GM19023 (cell line): ENCODE results near the gene TRIM15.
"Not testable (repeated sequence)": the region's sequence is repeated elsewhere in the genome, so short reads cannot be mapped to it uniquely, and the experiment has no call there.

Experiments used
- ATAC-seq: cut with Tn5 transposase; IDR thresholded peaks from one replicate; pipeline ENCODE4 v1.9.1; 2021; ENCODE audit warnings: mild to moderate bottlenecking, moderate library complexity; ENCODE audit not compliant: unreplicated experiment

The TRIM15 gene

DNA sequence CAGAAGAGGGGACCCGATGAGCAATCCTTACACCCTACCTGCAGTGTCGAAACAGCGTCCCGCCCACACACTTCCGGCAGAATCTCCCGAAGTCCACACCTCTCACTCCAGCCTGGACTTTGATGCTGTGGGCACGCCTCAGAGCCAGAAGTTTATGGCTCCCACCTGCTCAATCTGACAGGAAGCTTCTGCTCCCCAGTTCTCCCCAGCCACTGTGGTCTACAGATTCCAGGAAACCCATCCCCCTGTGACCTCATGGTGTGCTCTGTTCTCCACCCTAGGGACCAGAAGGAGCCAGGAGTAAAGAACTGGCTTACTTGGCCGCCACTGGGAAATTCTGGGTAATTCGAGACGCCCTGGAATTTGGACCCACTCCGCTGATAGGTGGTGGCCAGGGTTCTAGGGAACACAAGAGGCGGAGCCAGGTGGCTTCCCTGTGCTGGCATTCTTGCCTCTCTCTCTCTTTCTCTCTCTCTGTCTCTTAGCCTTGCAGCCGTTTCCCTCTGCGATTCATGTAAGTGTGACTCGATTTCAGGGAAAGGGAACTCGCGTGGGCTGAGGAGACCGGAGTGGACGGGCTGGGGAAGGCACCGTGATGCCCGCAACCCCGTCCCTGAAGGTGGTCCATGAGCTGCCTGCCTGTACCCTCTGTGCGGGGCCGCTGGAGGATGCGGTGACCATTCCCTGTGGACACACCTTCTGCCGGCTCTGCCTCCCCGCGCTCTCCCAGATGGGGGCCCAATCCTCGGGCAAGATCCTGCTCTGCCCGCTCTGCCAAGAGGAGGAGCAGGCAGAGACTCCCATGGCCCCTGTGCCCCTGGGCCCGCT, at the start of gene TRIM15:
TSS of gene TRIM15 (plus strand) at position 457 of the 828 bp plus-strand sequence. CDS start at position 596, 139 bp downstream.
- no peak for ATAC-seq

DNA sequence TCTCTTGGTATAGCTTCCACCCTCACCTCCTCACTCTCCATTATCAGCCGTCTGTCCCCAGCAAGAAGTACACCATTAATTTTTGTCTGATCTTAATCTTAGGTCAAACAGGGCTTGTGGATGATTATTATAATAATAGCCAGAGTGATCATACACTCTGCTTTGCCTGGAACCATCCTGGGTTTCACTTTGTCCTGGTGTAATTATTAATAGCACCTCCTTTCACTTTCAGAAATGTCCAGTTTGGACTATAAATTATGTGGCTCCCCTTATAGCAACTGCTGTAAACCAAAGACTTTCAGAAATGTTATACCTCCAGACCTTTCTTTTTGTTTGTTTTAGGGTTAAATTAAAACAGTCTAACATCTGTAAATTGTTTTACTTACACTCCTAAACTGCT, 49.5 kb upstream of the TRIM15 start:
- ATAC-seq = no peak

DNA sequence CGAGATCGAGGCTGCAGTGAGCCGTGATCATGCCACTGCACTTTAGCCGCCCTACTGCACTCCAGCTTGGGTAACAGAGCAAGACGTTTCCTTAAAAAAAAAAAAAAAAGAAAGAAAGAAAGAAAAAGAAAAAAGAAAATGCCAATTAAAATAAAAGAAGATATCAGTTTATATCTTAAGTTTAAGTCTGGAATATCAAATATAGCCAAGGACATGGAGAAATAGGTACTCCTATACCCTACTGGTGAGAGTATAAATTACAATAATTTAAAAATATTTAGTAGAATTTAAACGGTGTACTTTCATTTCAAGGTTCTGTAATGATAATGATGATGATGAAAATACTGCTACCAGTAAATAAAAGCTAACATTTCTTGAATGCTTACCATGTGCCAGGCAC, 46.6 kb upstream of the TRIM15 start:
- no peak for ATAC-seq

- not testable (repeated sequence) for ATAC-seq
Observed at GRCh38 chr6:30118691-30119090, 44.7 kb upstream of the TRIM15 start.

GRCh38 chr6:30121446-30122366, 41.6 kb upstream of the TRIM15 start:
- no peak for ATAC-seq

DNA sequence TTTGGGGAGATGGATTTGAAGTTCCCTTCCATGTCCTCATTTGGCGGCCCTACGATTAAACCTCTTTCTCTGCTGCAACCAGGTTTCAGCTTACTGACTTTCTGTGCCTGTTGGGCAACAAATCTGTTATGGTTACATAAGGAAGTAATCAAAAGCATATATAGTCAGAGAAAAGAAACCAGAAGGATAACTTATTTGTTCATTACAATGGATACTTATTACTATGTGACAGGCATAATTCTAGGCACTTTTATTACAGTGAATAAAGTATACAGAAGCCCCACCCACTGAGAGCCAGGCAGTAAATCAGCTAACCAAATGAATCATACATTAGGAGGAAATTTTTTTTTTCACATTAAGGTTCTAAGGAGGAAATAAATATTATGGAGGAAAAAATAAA, 40.8 kb upstream of the TRIM15 start:
- no peak for ATAC-seq

- ATAC-seq = no peak
Observed at GRCh38 chr6:30127238-30128093, 35.9 kb upstream of the TRIM15 start.

DNA sequence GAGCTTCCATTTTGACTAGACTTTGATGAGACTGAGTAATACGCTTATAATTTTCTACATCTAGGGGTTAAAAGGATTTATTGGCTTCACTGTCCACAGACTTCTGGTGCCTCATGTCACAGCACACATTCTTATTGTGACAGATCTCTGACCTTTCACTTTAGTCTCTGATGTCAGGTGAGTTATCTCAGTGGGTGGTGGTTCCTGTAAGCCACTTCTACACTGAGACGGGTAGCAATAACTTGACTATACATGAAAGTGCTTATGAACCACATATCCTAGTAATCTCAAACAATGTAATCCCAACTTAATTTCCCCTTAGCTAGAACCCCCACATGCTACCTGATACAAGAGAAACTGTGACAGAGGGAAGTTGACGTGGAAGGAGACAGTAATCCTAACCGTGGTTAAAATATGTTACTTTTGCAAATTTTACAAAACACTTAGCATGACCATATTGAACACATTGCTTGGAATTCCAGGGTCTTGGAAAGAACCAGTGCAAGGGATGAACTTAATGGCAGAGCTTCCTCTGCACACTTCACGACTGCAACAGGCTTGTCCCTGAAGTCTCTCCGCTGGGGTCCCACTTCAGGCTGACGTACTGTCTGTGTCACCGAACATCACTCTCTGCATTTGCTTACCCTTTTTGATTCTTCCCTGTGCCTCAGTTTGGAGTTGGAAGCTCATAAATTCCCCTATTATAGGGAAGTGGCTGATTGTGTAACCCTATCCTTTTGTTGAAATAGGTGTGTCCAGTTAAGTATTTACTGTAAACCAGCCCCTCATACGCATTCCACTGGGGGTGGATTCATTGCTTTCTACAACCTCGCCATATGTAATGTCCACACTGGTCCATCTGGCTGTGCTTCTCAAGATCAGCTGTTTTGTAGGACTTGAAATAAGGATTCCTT, 33.8 kb upstream of the TRIM15 start:
- ATAC-seq = no peak

- no peak for ATAC-seq
Observed at GRCh38 chr6:30130179-30130679, 33.1 kb upstream of the TRIM15 start.

DNA sequence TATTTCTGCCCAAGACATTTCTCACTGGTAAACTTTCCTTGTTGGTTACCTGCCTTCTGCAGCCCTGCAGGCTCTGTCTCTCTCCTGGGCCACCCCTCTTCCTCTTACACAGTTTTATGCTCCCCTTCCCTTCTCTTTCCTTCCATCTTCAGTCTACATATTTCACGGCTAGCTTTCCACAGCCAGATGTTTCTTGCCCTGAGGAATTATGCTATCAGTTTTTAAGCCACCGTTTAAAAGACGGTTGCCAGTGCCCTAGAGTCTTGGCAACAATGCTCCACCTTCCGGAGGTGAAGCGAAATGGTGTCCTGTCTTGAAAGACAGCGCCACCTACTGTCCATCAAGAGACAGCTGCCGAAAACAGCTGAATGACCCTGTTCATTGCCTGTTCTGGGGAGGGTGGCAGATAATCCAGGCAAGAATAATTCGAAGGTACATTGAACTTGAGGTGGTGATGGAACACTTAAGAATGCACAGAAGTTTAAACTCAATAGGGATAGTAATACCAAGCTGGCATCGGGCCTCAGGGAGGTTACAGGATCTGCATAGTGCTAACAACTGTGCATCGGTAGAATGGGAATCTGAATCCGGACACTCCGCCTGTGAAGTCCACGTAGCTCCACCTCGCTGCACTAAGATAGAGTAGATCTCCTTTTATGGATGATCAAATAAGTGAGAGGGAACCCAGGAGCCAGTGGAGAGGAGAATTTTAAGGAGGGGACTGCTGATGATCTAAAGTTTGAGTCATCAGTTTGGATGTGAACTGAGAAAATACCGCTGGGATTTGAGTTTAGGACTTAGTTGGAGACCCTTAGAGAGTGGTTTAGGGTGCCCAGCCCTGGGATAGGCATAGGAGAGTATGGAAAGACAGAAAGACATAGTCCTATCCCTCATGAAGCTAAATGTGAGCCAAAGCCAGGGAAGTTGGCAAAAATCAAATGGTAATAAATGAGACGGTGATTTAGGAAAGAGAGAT, 32.2 kb upstream of the TRIM15 start:
- ATAC-seq = peak; percentile 71

DNA sequence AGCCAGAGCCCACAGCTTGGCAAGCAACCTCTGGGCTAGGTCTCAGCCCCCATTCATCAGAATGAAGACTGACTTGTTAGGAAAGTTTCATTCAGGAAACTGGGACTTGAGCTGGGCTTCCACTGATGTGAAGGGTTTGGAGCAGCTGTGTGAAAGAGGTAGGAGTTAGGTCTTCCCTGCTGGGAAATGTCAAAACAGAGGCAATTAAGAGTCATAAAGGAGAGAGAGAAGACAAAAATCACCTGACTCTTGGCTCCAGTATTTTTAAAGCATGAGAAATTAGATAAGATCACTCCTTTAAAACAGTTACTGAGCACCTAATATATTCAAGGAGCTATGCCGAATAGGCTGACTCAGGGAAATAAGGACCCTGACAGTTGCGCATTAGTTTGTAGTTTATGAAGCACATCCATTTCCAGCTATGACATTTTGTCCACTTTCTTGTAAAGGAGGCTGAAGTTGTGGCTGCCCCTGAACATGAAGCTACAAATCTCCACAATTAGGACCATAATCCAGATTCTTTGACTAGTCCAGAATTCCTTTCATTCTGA, 31.3 kb upstream of the TRIM15 start:
- ATAC-seq = no peak

DNA sequence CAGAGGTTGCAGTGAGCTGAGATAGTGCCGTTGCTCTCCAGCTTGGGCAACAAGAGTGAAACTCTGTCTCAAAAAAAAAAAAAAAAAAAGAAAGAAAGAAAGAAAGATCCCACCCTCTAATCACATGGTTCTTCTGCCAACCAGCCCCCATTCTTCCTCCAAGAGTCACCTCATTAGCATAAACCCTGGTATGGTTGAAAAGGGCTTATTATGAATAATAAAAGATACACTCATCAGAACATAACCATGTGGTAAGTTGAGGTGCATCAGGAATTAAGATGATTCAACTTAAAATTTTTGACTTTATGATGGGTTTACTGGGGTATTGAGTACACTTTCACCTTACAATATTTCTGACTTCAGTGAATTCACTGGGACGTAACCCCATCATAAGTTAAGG, 28.2 kb upstream of the TRIM15 start:
- ATAC-seq = no peak

- no peak for ATAC-seq
Observed at GRCh38 chr6:30135757-30136156, 27.6 kb upstream of the TRIM15 start, which contains the start of gene TRIM40. TSS of gene TRIM40 (plus strand) at chr6:30136140. CDS start at chr6:30137037, 897 bp downstream.

GRCh38 chr6:30136570-30137286, 26.6 kb upstream of the TRIM15 start:
- ATAC-seq = no peak

GRCh38 chr6:30140240-30140639, 23.1 kb upstream of the TRIM15 start:
- ATAC-seq = not testable (repeated sequence)

- ATAC-seq = no peak
Observed at GRCh38 chr6:30142665-30143064, 20.7 kb upstream of the TRIM15 start.

- no peak for ATAC-seq
Observed at GRCh38 chr6:30143780-30144179, 19.6 kb upstream of the TRIM15 start.
